HepG2 (cell line): Measurements from ENCODE around the gene LRRC73. TPM values are rescaled to one million over a fixed set of nuclear protein-coding genes. Genes with fewer than 3 reads are reported as not detected.

Experiments used
- ARNTL ChIP-seq: sonication (generic); formaldehyde crosslinking; IDR thresholded peaks from 2 replicates; pipeline ENCODE4 v1.4.0; 2020; ENCODE audit warnings: mild to moderate bottlenecking, missing genetic modification reagents
- DNMT3B ChIP-seq: conservative IDR thresholded peaks from 2 replicates; pipeline ENCODE4 v1.6.1; 2016; ENCODE audit warnings: missing biosample characterization, control low read depth
- FIP1L1 ChIP-seq: fragments of 200-400 bp; formaldehyde crosslinking; IDR thresholded peaks from 2 replicates; pipeline ENCODE4 v1.6.1; 2018; ENCODE audit warnings: low read depth, mild to moderate bottlenecking, low read length, moderate library complexity, borderline replicate concordance; ENCODE audit not compliant: insufficient read depth
- GABPB1 ChIP-seq: IDR thresholded peaks from 2 replicates; pipeline ENCODE4 v1.6.1; 2016; ENCODE audit warnings: mild to moderate bottlenecking, missing genetic modification reagents, moderate library complexity, missing compliant biosample characterization
- GZF1 ChIP-seq: sonication (generic); formaldehyde crosslinking; IDR thresholded peaks from 2 replicates; pipeline ENCODE4 v1.5.1; 2020; ENCODE audit warnings: mild to moderate bottlenecking, missing genetic modification reagents
- IRF9 ChIP-seq: sonication (generic); formaldehyde crosslinking; IDR thresholded peaks from 2 replicates; pipeline ENCODE4 v1.8.0; 2022; ENCODE audit warnings: missing genetic modification reagents, mild to moderate bottlenecking, borderline replicate concordance
- MAZ ChIP-seq, 2 experiments: sonication (generic) in 1 of 2; formaldehyde crosslinking in 1 of 2; IDR thresholded peaks; 2 replicates each; pipeline versions ENCODE4 v1.5.0 to v1.6.1; 2012 to 2020; ENCODE audit warnings: low read depth in 2 of 2, mild to moderate bottlenecking in 2 of 2, borderline replicate concordance in 1 of 2, improper control_type of control experiment in 1 of 2, low read length in 1 of 2, missing genetic modification reagents in 1 of 2, moderate library complexity in 1 of 2
- MBD4 ChIP-seq: IDR thresholded peaks from 2 replicates; pipeline ENCODE4 v1.6.1; 2012; ENCODE audit warnings: low read length, inconsistent platforms, borderline replicate concordance
- MXD1 ChIP-seq: sonication (generic); formaldehyde crosslinking; IDR thresholded peaks from 2 replicates; pipeline ENCODE4 v1.4.0; 2020; ENCODE audit warnings: mild to moderate bottlenecking, missing genetic modification reagents
- NFE2 ChIP-seq: sonication (generic); formaldehyde crosslinking; IDR thresholded peaks from 2 replicates; pipeline ENCODE4 v1.4.0; 2020; ENCODE audit warnings: missing genetic modification reagents
- NRL ChIP-seq: sonication (generic); formaldehyde crosslinking; IDR thresholded peaks from 2 replicates; pipeline ENCODE4 v1.5.0; 2020; ENCODE audit warnings: missing genetic modification reagents, mild to moderate bottlenecking, moderate library complexity, borderline replicate concordance
- PLRG1 ChIP-seq: fragments of 450-650 bp; conservative IDR thresholded peaks from 2 replicates; pipeline ENCODE4 v1.6.1; 2016
- RELA ChIP-seq: sonication (generic); formaldehyde crosslinking; IDR thresholded peaks from 2 replicates; pipeline ENCODE4 v1.4.0; 2020; ENCODE audit warnings: missing genetic modification reagents
- SMYD3 ChIP-seq: sonication (generic); formaldehyde crosslinking; IDR thresholded peaks from 2 replicates; pipeline ENCODE4 v1.8.1; 2023; ENCODE audit warnings: mild to moderate bottlenecking, missing genetic modification reagents
- TBX2 ChIP-seq: sonication (generic); formaldehyde crosslinking; IDR thresholded peaks from 2 replicates; pipeline ENCODE4 v1.5.0; 2020; ENCODE audit warnings: missing genetic modification reagents, mild to moderate bottlenecking, borderline replicate concordance
- TBX3 ChIP-seq: fragments of 450-650 bp; IDR thresholded peaks from 2 replicates; pipeline ENCODE4 v1.6.1; 2017; ENCODE audit warnings: antibody characterized with exemption, mild to moderate bottlenecking, inconsistent platforms, borderline replicate concordance
- TEF ChIP-seq: sonication (generic); formaldehyde crosslinking; IDR thresholded peaks from 2 replicates; pipeline ENCODE4 v1.5.0; 2020; ENCODE audit warnings: missing genetic modification reagents
- ZFP90 ChIP-seq: sonication (generic); formaldehyde crosslinking; IDR thresholded peaks from 2 replicates; pipeline ENCODE4 v1.8.0; 2022; ENCODE audit warnings: missing genetic modification reagents, mild to moderate bottlenecking, inconsistent platforms, borderline replicate concordance
- ZHX1 ChIP-seq: sonication (generic); formaldehyde crosslinking; IDR thresholded peaks from 2 replicates; pipeline ENCODE4 v1.8.1; 2022; ENCODE audit warnings: low read depth, mild to moderate bottlenecking, missing genetic modification reagents
- ZNF33A ChIP-seq: sonication (generic); formaldehyde crosslinking; IDR thresholded peaks from 2 replicates; pipeline ENCODE4 v1.5.1; 2020; ENCODE audit warnings: missing genetic modification reagents, mild to moderate bottlenecking, moderate library complexity, borderline replicate concordance
- ZNF615 ChIP-seq: sonication (generic); formaldehyde crosslinking; IDR thresholded peaks from 2 replicates; pipeline ENCODE4 v1.5.0; 2020; ENCODE audit warnings: mild to moderate bottlenecking, missing genetic modification reagents, borderline replicate concordance
- ZNF75D ChIP-seq: sonication (generic); formaldehyde crosslinking; IDR thresholded peaks from 2 replicates; pipeline ENCODE4 v1.8.1; 2023; ENCODE audit warnings: missing genetic modification reagents, mild to moderate bottlenecking, borderline replicate concordance
- ZNF83 ChIP-seq: sonication (generic); formaldehyde crosslinking; IDR thresholded peaks from 2 replicates; pipeline ENCODE4 v1.4.0; 2020; ENCODE audit warnings: missing genetic modification reagents, mild to moderate bottlenecking, borderline replicate concordance
- ZSCAN29 ChIP-seq: sonication (generic); formaldehyde crosslinking; conservative IDR thresholded peaks from 2 replicates; pipeline ENCODE4 v1.4.0; 2020; ENCODE audit warnings: mild to moderate bottlenecking, missing genetic modification reagents
- polyA plus RNA-seq, 8 experiments: library from polyadenylated mRNA; depleted of rRNA in 3 of 8; stranded (reverse) in 7 of 8; unstranded in 1 of 8; fragments of >200 nt; fragmentation: Illumina TruSeq in 4 of 8; extraction: Trizol in 4 of 8; gene quantifications; 2 replicates each; pipeline versions ENCODE4 v1.2.1 to v1.2.3, GENCODE V29; 2011 to 2016; ENCODE audit warnings: low read depth in 4 of 8, missing spikeins in 1 of 8, mixed read lengths in 1 of 8; ENCODE audit not compliant: insufficient read depth in 1 of 8
- total RNA-seq, 5 experiments: library from RNA; depleted of rRNA; stranded (reverse); fragments of >200 nt; fragmentation: Illumina TruSeq; extraction: Trizol; gene quantifications; 2 replicates each; pipeline ENCODE4 v1.2.3, GENCODE V29; 2016; ENCODE audit warnings: low read depth in 1 of 5

Gene LRRC73
- total and polyA plus RNA-seq, 2 of the 13 experiments (the other 11 are each of a cell fraction or from before 2014, with no cell fraction given), result 0.11 to 0.12 TPM

- TF ChIP-seq MXD1 (CRISPR knock-in tag) (no peak), TEF (no peak), GABPB1 (CRISPR knock-in tag) (peak; percentile 45; the same call in 1 of the 2 replicates), ZNF615 (CRISPR knock-in tag) (no peak), NFE2 (CRISPR knock-in tag) (no peak), ZNF83 (no peak), ZNF75D (CRISPR knock-in tag) (no peak), RELA (CRISPR knock-in tag) (no peak), ZFP90 (no peak; the same call in 1 of the 2 replicates), ARNTL (CRISPR knock-in tag) (no peak), ZNF33A (CRISPR knock-in tag) (no peak), MBD4 (no peak), SMYD3 (CRISPR knock-in tag) (no peak), NRL (CRISPR knock-in tag) (no peak), FIP1L1 (no peak), TBX2 (no peak; the same call in 1 of the 2 replicates), ZSCAN29 (CRISPR knock-in tag) (peak; percentile 99; the same call in 1 of the 2 replicates), ZHX1 (CRISPR knock-in tag) (0 out of 2 replicates have a peak, but pooled peaks have one; percentile 47), PLRG1 (no peak), TBX3 (no peak), GZF1 (CRISPR knock-in tag) (no peak), DNMT3B (CRISPR knock-in tag) (no peak), IRF9 (CRISPR knock-in tag) (no peak), MAZ (IDR thresholded peaks at IDR 0.05; ENCODE audit: borderline replicate concordance, low read depth, low read length) (peak; percentile 78; the same call in 1 of the 2 replicates), MAZ (CRISPR knock-in tag; IDR thresholded peaks at IDR 0.05; ENCODE audit: low read depth) (no peak)
Measured at GRCh38 chr6:43490523-43490939, 19.6 kb downstream of the LRRC73 start (continued).
